Measurements from ENCODE around the gene TENT4A. TPM values are rescaled to one million over a fixed set of nuclear protein-coding genes. Genes with fewer than 3 reads are reported as not detected.

TENT4A gene
- total RNA-seq, 4 donors from 2014 or later = 11.9 to 15.2 (median 12.7) TPM

DNA sequence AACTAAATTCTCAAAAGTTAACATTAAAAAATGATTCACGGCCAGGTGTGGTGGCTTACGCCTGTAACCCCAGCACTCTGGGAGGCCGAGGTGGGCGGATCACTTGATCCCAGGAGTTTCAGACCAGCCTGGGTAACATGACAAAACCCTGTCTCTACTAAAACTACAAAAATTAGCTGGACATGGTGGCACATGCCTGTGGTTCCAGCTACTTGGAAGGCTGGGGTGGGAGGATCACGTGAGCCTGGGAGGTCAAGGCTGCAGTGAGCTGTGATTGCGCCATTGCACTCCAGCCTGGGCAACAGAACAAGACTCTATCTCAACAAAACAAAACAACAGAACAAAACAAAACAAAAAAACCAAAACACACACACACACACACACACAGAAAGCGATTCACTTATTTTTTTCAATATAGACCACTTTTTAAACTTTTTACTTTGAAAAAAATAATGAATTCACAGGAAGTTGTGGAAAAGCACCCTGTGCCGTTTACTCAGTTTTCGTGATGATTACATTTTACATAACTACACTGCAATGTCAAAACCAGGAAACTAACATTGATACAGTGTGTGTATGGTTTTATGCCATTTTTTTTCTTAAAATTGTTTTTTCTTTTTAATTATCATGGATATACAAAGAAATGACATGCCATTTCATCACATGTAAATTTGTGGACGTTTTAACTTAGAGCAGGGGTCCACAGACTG lies 73.7 kb downstream of the TENT4A start:
- H3K27ac ChIP-seq = no peak overlapping the region
- no peaks in the 10 kb centered on the region for H3K9me3 ChIP-seq
- intact Hi-C loops (cut with DNase I; ENCODE audit: low total_unique reads) (no loop called here), in situ Hi-C loops (cut with MboI; ENCODE audit: low sequenced_read_pairs in 4 of 4) (no loop called here)
- no peaks in the 10 kb centered on the region for H3K4me1 ChIP-seq
- H3K4me3 ChIP-seq = no peak overlapping the region
- TF ChIP-seq, protein P1, sequence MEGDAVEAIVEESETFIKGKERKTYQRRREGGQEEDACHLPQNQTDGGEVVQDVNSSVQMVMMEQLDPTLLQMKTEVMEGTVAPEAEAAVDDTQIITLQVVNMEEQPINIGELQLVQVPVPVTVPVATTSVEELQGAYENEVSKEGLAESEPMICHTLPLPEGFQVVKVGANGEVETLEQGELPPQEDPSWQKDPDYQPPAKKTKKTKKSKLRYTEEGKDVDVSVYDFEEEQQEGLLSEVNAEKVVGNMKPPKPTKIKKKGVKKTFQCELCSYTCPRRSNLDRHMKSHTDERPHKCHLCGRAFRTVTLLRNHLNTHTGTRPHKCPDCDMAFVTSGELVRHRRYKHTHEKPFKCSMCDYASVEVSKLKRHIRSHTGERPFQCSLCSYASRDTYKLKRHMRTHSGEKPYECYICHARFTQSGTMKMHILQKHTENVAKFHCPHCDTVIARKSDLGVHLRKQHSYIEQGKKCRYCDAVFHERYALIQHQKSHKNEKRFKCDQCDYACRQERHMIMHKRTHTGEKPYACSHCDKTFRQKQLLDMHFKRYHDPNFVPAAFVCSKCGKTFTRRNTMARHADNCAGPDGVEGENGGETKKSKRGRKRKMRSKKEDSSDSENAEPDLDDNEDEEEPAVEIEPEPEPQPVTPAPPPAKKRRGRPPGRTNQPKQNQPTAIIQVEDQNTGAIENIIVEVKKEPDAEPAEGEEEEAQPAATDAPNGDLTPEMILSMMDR (IDR thresholded peaks at IDR 0.05 in 4 of 5, conservative IDR thresholded peaks at IDR 0.05 in 1 of 5) = no peak
- no peak for TF ChIP-seq POLR2A (IDR thresholded peaks at IDR 0.05)
- DNase-seq (no peak), ATAC-seq (no peak)
- H3K36me3 ChIP-seq = no peaks in the 10 kb centered on the region
- no peaks in the 10 kb centered on the region for H3K27me3 ChIP-seq

DNA sequence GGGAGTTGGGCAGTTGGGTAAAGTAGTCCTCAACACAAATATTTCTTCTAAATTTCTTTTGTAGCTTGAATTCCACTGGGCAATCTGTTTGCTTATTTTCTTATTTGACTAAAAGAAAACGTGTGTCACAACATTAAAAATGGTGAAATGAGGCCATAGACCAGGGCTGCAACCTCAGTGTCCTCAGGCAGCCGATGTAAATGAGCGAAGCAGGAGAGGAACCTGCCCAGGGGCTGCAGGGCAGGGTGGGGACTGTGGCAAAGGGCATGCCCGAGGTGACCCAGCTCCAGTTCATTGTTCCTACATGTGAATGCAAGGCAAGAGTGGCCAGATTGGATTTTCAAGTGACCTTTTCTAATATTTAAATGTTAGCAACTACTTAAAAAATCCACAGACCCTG lies 74.7 kb downstream of the TENT4A start:
- no peaks in the 10 kb centered on the region for H3K36me3 ChIP-seq
- H3K4me1 ChIP-seq = no peaks in the 10 kb centered on the region
- H3K9me3 ChIP-seq = no peaks in the 10 kb centered on the region
- TF ChIP-seq, protein P1 (IDR thresholded peaks at IDR 0.05 in 4 of 5, conservative IDR thresholded peaks at IDR 0.05 in 1 of 5) = no peak
- no peak for TF ChIP-seq POLR2A (IDR thresholded peaks at IDR 0.05)
- H3K27ac ChIP-seq = no peak overlapping the region
- H3K4me3 ChIP-seq = no peak overlapping the region
- no peaks in the 10 kb centered on the region for H3K27me3 ChIP-seq
- no peak for DNase-seq
- ATAC-seq = no peak
- in situ Hi-C loops (cut with MboI; ENCODE audit: low sequenced_read_pairs in 4 of 4) = no loop called here
- intact Hi-C loops (cut with DNase I; ENCODE audit: low total_unique reads) = no loop called here

GRCh38 chr5:6788439-6788838 lies 75.2 kb downstream of the TENT4A start:
- in situ Hi-C loops (cut with MboI; ENCODE audit: low sequenced_read_pairs in 4 of 4) = no loop called here
- H3K36me3 ChIP-seq = no peaks in the 10 kb centered on the region
- ATAC-seq (no peak), DNase-seq (no peak)
- intact Hi-C loops (cut with DNase I; ENCODE audit: low total_unique reads) = no loop called here
- H3K9me3 ChIP-seq = no peaks in the 10 kb centered on the region
- no peaks in the 10 kb centered on the region for H3K27me3 ChIP-seq
- H3K27ac ChIP-seq = no peak overlapping the region
- TF ChIP-seq, protein P1 (IDR thresholded peaks at IDR 0.05 in 4 of 5, conservative IDR thresholded peaks at IDR 0.05 in 1 of 5) = no peak
- H3K4me3 ChIP-seq = no peak overlapping the region
- no peaks in the 10 kb centered on the region for H3K4me1 ChIP-seq

- no peak for DNase-seq
- no peak for ATAC-seq
- Histone ChIP-seq H3K4me3 (no peak overlapping the region), H3K27me3 (no peaks in the 10 kb centered on the region), H3K27ac (no peak overlapping the region), H3K9me3 (no peaks in the 10 kb centered on the region), H3K36me3 (no peaks in the 10 kb centered on the region), H3K4me1 (no peaks in the 10 kb centered on the region)
- in situ Hi-C loops (cut with MboI; ENCODE audit: low sequenced_read_pairs in 4 of 4) = no loop called here
- intact Hi-C loops (cut with DNase I; ENCODE audit: low total_unique reads) = no loop called here
- TF ChIP-seq POLR2A (IDR thresholded peaks at IDR 0.05) = no peak
- TF ChIP-seq, protein P1 (IDR thresholded peaks at IDR 0.05 in 4 of 5, conservative IDR thresholded peaks at IDR 0.05 in 1 of 5) = no peak
These were observed 75.9 kb downstream of the TENT4A start for GRCh38 chr5:6788956-6789649.
